GM18511 (cell line): Measurements from ENCODE around the gene TMC7.
"Not testable (repeated sequence)": the region's sequence is repeated elsewhere in the genome, so short reads cannot be mapped to it uniquely, and the experiment has no call there.

Experiments
- ATAC-seq: cut with Tn5 transposase; IDR thresholded peaks from one replicate; pipeline ENCODE4 v1.9.1; 2021; ENCODE audit warnings: mild to moderate bottlenecking, moderate library complexity; ENCODE audit not compliant: unreplicated experiment

Gene TMC7

DNA sequence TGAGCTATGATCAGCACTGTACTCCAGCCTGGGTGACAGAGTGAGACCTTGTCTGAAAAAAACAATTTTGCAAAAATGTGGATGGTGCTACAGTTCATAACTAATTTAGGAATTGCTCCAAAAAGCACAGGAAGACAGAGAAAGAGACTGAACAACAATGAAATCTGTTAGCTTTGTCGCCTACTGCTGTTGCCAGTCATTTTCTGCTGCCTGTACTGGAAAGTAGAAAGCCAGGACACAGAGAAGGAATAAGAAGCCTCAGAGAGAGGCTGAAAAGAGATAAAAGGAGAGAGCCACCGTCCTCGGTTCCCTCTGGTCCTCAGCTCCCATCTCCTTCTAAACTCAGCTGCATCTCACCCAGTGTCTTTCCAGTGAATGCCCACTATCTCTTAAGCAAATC, 8.6 kb upstream of the TMC7 start:
- no peak for ATAC-seq

- no peak for ATAC-seq
These were observed 3.8 kb upstream of the TMC7 start for GRCh38 chr16:18979936-18980335.

GRCh38 chr16:18984435-18985005, 786 bp downstream of the TMC7 start:
- ATAC-seq, result no peak

DNA sequence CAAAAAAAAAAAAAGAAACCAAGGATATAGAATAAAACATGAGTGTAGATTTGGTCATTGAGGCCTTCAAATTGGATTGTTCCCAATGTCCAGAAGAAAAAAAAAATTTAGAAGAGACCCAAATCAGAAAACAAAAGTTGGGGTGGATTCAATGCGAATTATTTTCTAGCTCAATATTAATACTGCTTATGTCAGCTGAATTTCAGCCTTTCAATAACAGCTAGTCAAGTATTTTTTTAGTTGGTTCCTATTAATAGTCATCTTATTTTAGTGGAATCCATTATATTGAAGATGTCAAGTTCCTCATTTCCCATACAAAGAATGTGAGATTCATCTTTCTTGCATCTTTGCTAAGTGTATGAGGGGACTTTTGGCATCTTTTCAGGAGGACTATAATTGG, 1.5 kb downstream of the TMC7 start:
- ATAC-seq, result not testable (repeated sequence)

DNA sequence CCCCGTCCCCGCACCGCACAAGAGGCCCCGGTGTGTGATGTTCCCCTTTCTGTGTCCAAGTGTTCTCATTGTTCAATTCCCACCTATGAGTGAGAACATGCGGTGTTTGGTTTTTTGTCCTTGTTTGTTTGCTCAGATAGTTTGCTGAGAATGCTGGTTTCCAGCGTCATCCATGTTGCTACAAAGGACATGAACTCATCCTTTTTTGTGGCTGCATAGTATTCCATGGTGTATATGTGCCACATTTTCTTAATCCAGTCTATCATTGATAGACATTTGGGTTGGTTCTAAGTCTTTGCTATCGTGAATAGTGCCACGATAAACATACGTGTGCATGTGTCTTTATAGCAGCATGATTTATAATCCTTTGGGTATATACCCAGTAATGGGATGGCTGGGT, 8.0 kb downstream of the TMC7 start:
- ATAC-seq, result not testable (repeated sequence)

- ATAC-seq, result not testable (repeated sequence)
These were observed 9.8 kb downstream of the TMC7 start for GRCh38 chr16:18993531-18993930.

GRCh38 chr16:18994181-18994580, 10.4 kb downstream of the TMC7 start:
- ATAC-seq, result not testable (repeated sequence)

- ATAC-seq, result not testable (repeated sequence)
These were observed 11.7 kb downstream of the TMC7 start for GRCh38 chr16:18995406-18995805.

DNA sequence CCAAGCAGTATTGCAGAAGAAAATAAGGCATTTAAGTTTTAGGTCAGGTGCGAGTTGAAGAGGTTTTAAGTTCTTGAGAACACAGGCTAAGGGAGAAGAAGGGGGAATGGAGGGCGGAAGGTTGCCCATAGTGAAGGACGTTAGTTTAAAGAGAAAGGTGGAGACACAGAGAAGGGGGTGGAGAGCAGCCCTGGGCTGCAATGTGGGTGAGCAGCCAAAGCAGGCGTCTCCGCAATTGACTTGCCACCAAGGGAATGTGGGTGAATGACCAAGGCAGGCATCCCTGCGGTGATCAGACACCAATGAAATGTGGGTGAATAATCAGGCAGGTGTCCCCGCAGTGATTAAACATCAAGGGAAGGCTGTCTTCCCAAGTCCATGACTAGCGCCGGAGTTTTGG, 12.8 kb downstream of the TMC7 start:
- not testable (repeated sequence) for ATAC-seq

DNA sequence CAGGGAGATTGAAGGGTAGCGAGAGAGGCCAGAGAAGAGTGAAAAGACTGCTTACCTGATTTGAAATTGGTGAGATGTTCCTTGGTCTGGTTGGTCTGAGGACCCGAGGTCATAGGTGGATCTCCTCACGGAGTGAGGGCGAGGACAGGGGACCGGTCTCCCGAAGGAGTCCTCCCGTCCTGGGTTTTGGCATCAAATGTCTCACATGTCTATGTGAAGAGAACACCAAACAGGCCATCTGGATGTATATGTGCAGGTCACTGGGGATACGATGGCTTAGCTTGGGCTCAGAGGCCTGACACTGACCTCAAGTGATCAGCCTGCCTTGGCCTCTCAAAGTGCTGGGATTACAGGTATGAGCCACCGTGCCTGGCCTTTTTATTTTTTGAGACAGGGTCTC, 13.3 kb downstream of the TMC7 start:
- ATAC-seq, result not testable (repeated sequence)

DNA sequence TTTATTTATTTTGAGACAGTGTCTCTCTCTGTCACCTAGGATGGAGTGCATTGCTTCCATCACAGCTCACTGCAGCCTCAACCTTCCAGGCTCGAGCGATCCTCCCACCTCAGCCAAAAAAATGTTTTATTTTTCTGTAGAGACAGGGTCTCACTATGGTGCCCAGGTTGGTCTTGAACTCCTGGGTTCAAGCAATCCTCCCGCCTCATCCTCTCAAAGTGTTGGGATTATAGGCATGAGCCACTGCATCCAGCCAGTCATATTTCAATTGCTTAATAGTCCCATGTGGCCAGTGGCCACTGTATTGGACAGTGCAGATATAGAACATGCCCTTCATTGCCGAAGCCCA, 15.3 kb downstream of the TMC7 start:
- ATAC-seq, result no peak

DNA sequence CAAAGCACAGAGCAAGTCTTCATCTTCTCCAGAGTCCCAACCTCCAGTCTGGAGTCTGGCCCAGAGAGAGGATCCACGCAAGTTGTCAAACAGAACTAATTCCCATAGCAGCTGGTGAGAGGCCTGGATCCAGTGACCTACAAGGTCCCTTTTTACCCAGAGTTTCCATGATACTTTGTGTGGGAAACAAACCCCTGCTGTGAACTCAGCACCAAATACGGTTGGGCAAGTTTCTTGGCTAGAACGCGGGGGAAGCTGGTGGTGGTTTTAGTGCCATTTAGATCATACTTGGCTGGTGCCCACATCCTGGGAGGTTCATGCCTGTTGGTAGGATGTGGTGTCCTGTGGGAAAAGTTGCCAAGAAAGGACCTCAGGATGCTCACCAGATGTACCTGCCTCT, 18.1 kb downstream of the TMC7 start:
- no peak for ATAC-seq

GRCh38 chr16:19003935-19004334, 20.2 kb downstream of the TMC7 start:
- ATAC-seq, result no peak

DNA sequence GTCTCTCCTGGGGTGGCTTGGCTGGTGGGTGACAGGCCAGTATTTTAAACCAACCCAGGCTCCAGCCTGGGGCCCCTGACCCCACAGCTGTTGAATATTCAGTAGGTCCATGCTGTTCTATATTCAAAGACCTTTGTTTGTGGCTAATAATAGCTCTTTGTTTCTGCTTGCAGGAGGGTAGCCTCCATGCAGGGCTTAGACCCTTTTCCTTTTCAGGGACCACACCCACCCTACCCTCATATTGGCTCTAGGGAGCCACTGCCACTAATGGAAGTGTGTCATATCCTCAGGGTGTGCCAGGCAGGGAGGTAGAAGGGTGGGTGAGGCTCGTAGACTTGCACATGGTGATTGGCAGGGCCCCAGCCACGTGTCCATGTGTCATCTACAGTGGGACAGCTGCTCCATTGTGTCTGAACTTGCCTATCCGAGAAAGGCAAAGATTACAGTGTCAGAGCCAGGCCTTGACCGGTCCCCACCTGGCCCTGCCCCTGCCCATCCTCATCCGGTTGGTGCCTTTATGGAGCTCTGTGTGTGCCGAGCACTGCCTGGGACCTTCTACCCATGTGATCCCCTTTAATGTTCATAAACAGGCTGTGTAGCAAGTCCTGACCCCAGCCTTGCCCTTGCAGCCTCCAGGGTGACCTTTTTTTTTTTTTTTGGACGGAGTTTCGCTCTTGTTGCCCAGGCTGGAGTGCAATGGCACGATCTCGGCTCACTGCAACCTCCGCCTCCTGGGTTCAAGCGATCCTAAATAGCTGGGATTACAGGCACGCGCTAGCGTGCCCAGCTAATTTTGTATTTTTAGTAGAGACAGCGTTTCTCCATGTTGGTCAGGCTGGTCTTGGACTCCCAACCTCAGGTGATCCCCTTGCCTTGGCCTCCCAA, 22.1 kb downstream of the TMC7 start:
- no peak for ATAC-seq

- no peak for ATAC-seq
These were observed 22.9 kb downstream of the TMC7 start for GRCh38 chr16:19006446-19007315.

DNA sequence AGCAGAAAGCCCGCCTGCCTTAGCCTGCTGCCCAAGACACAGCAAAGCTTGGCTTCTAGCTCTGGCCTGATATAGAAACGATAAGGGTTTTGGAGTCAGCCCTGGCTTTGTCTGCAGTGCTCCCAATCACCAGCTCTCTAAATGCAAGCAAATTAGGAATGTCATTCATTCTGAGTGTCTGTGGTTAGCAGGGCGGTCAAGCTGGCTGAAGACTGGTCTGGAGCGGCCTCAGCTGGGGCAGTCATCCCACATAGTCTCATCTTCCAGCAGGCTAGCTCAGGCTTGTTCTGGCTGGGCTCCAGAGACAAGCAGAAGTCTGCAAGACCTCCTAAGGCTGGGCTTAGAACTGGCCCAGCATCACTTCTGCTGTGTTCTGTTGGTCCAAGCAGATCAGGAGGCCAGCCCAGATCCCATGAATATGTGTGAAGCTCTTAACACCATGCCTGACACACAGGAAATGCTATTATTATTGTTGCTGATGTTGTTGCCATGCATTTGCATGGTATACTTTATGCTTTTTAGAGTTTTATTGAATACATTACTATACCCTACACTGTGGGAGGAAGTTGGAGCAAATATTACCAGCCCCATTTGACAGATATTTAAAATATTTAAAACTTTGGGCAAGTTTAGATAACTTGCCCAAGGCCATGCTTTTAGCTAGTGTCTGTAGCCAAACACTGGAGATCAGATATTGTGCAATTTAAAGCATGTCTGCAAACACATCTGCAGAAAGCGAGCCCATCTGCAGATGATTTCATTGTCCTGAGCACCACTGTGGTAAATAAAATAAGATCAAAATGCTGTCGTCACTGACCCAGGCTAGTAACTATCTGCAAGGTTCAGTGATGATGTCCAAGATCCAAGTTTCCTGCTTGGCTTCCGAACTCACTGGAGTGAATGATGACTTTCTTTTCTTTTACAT, 24.8 kb downstream of the TMC7 start:
- ATAC-seq, result no peak

DNA sequence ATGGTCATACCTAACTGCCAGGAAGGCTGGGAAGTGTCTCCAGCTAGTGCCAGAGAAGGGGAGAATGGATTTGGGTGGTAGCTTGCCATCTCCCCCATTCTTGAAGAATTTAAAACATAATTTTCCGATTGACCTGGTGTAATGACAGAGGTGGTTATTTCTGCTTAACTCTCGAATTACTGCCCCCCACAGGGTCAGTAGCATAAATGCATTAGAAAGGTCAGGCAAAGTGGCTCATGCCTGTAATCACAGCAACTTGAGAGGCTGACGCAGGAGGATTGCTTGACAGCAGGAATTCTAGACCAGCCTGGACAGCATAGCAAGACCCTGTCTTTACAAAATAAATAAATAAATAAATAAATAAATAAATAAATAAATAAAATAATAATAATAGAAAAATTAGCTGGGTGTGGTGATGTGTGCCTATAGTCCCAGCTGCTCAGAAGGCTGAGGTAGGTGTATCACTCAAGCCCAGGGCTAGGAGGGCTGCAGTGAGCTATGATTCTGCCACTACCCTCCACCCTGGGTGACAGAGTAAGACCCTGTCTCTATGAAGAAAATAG, 27.5 kb downstream of the TMC7 start:
- no peak for ATAC-seq

GRCh38 chr16:19014461-19014860, 30.7 kb downstream of the TMC7 start:
- ATAC-seq, result no peak

GRCh38 chr16:19017179-19017578, 33.4 kb downstream of the TMC7 start:
- no peak for ATAC-seq

GRCh38 chr16:19020689-19021088, 37.0 kb downstream of the TMC7 start:
- no peak for ATAC-seq
